Muscle layer of duodenum (tissue), 2 donors: ENCODE data around the gene APBB2.

Experiments
- H3K27ac ChIP-seq: one replicate; pipeline ENCODE4 v1.7.0; 2013; ENCODE audit warnings: mild to moderate bottlenecking, low read length
- H3K27me3 ChIP-seq: one replicate; pipeline ENCODE4 v1.7.0; 2013; ENCODE audit warnings: low read depth, mild to moderate bottlenecking, control low read depth, low read length
- H3K36me3 ChIP-seq, 2 donors: one replicate each; pipeline ENCODE4 v1.7.0; 2013; ENCODE audit warnings: low read length in 2 of 2, control low read depth in 1 of 2, mild to moderate bottlenecking in 1 of 2; ENCODE audit not compliant: insufficient read depth in 2 of 2, control insufficient read depth in 1 of 2
- H3K4me1 ChIP-seq, 2 donors: one replicate each; pipeline ENCODE4 v1.7.0; 2013; ENCODE audit warnings: low read length in 2 of 2, mild to moderate bottlenecking in 2 of 2, control low read depth in 1 of 2, moderate library complexity in 1 of 2; ENCODE audit not compliant: insufficient read depth in 2 of 2, control insufficient read depth in 1 of 2
- H3K4me3 ChIP-seq, 2 donors: one replicate each; pipeline ENCODE4 v1.7.0; 2013; ENCODE audit warnings: low read length in 2 of 2, low read depth in 1 of 2, mild to moderate bottlenecking in 1 of 2
- H3K9me3 ChIP-seq, 2 donors: one replicate each; pipeline ENCODE4 v1.7.0; 2013; ENCODE audit warnings: low read length in 2 of 2, control low read depth in 1 of 2, mild to moderate bottlenecking in 1 of 2; ENCODE audit not compliant: control insufficient read depth in 1 of 2
- donor health status: healthy.

Gene APBB2

GRCh38 chr4:41236032-41236431, 21.7 kb upstream of the APBB2 start:
- no peaks in the 10 kb centered on the region for H3K4me1 ChIP-seq
- no peaks in the 10 kb centered on the region for H3K9me3 ChIP-seq
- H3K4me3 ChIP-seq = no peak overlapping the region
- no peaks in the 10 kb centered on the region for H3K36me3 ChIP-seq
- no peak overlapping the region for H3K27ac ChIP-seq
- H3K27me3 ChIP-seq = no peaks in the 10 kb centered on the region

- Histone ChIP-seq H3K4me1 (no peaks in the 10 kb centered on the region), H3K4me3 (no peak overlapping the region), H3K9me3 (no peaks in the 10 kb centered on the region), H3K27ac (no peak overlapping the region), H3K27me3 (no peaks in the 10 kb centered on the region), H3K36me3 (no peaks in the 10 kb centered on the region)
Observed at GRCh38 chr4:41232856-41233255, 18.5 kb upstream of the APBB2 start.

GRCh38 chr4:41232406-41232805, 18.1 kb upstream of the APBB2 start:
- Histone ChIP-seq H3K9me3 (no peaks in the 10 kb centered on the region), H3K36me3 (no peaks in the 10 kb centered on the region), H3K27ac (no peak overlapping the region), H3K4me1 (no peaks in the 10 kb centered on the region), H3K27me3 (no peaks in the 10 kb centered on the region), H3K4me3 (no peak overlapping the region)

- Histone ChIP-seq H3K9me3 (no peaks in the 10 kb centered on the region), H3K4me1 (no peaks in the 10 kb centered on the region), H3K36me3 (no peaks in the 10 kb centered on the region), H3K4me3 (no peak overlapping the region), H3K27me3 (no peaks in the 10 kb centered on the region), H3K27ac (no peak overlapping the region)
Observed at GRCh38 chr4:41227902-41228301, 13.6 kb upstream of the APBB2 start.

- Histone ChIP-seq H3K27me3 (no peaks in the 10 kb centered on the region), H3K4me1 (no peaks in the 10 kb centered on the region), H3K4me3 (no peak overlapping the region), H3K27ac (no peak overlapping the region), H3K36me3 (no peaks in the 10 kb centered on the region), H3K9me3 (no peaks in the 10 kb centered on the region)
Observed at GRCh38 chr4:41221850-41222645, 7.7 kb upstream of the APBB2 start.

- Histone ChIP-seq H3K27ac (no peak overlapping the region), H3K36me3 (no peaks in the 10 kb centered on the region), H3K9me3 (no peaks in the 10 kb centered on the region), H3K27me3 (no peaks in the 10 kb centered on the region), H3K4me3 (no peak overlapping the region), H3K4me1 (peaks cover 0 to 8% of the 10 kb centered on the region in 2 donors)
Observed at GRCh38 chr4:41219421-41219950, 5.1 kb upstream of the APBB2 start.

- no peaks in the 10 kb centered on the region for H3K36me3 ChIP-seq
- H3K27ac ChIP-seq = no peak overlapping the region
- no peaks in the 10 kb centered on the region for H3K27me3 ChIP-seq
- H3K4me1 ChIP-seq = peaks cover 0 to 13% of the 10 kb centered on the region in 2 donors
- H3K9me3 ChIP-seq = no peaks in the 10 kb centered on the region
- H3K4me3 ChIP-seq = no peak overlapping the region
Observed at GRCh38 chr4:41218703-41219102, 4.4 kb upstream of the APBB2 start.

- H3K4me3 ChIP-seq = no peak overlapping the region
- peaks cover 0 to 21% of the 10 kb centered on the region in 2 donors for H3K4me1 ChIP-seq
- no peak overlapping the region for H3K27ac ChIP-seq
- H3K36me3 ChIP-seq = no peaks in the 10 kb centered on the region
- no peaks in the 10 kb centered on the region for H3K9me3 ChIP-seq
- H3K27me3 ChIP-seq = no peaks in the 10 kb centered on the region
Observed at GRCh38 chr4:41217374-41217773, 3.0 kb upstream of the APBB2 start.

GRCh38 chr4:41217020-41217333, 2.6 kb upstream of the APBB2 start:
- Histone ChIP-seq H3K36me3 (no peaks in the 10 kb centered on the region), H3K27me3 (no peaks in the 10 kb centered on the region), H3K4me1 (peaks cover 0 to 24% of the 10 kb centered on the region in 2 donors), H3K4me3 (peak overlapping the region; percentile 66 to 72), H3K27ac (peak overlapping the region; percentile 60), H3K9me3 (no peaks in the 10 kb centered on the region)

GRCh38 chr4:41216294-41217019, 2.1 kb upstream of the APBB2 start:
- no peaks in the 10 kb centered on the region for H3K36me3 ChIP-seq
- H3K4me1 ChIP-seq = peaks cover 0 to 24% of the 10 kb centered on the region in 2 donors
- H3K27me3 ChIP-seq = no peaks in the 10 kb centered on the region
- no peaks in the 10 kb centered on the region for H3K9me3 ChIP-seq
- H3K27ac ChIP-seq = peak overlapping the region; percentile 60
- peak overlapping the region; percentile 66 to 72 for H3K4me3 ChIP-seq

GRCh38 chr4:41215969-41216293, 1.6 kb upstream of the APBB2 start:
- Histone ChIP-seq H3K27ac (peak overlapping the region; percentile 34), H3K9me3 (no peaks in the 10 kb centered on the region), H3K36me3 (no peaks in the 10 kb centered on the region), H3K4me1 (peaks cover 0 to 24% of the 10 kb centered on the region in 2 donors), H3K27me3 (no peaks in the 10 kb centered on the region), H3K4me3 (peak overlapping the region; percentile 66 to 71)
